GM18907 (cell line): ENCODE data around the gene WIZ.
A peak's percentile ranks its signal among the peaks of the same experiment; 100 is the strongest.

Experiments used
- ATAC-seq: cut with Tn5 transposase; IDR thresholded peaks from one replicate; pipeline ENCODE4 v1.9.1; 2021; ENCODE audit warnings: mild to moderate bottlenecking, moderate library complexity; ENCODE audit not compliant: unreplicated experiment

Gene WIZ

GRCh38 chr19:15466851-15467733, 17.3 kb upstream of the WIZ start:
- ATAC-seq: peak; percentile 55

- ATAC-seq: peak; percentile 49
Measured at GRCh38 chr19:15464394-15465385, 14.9 kb upstream of the WIZ start, which contains the start of gene RASAL3. RASAL3 (minus strand) TSS chr19:15464544; CDS start chr19:15464358, 186 bp downstream.

GRCh38 chr19:15463861-15464371, 14.2 kb upstream of the WIZ start:
- peak; percentile 51 for ATAC-seq

GRCh38 chr19:15461694-15462093, 11.9 kb upstream of the WIZ start:
- ATAC-seq: no peak

- no peak for ATAC-seq
Measured at GRCh38 chr19:15457701-15458484, 8.1 kb upstream of the WIZ start.

DNA sequence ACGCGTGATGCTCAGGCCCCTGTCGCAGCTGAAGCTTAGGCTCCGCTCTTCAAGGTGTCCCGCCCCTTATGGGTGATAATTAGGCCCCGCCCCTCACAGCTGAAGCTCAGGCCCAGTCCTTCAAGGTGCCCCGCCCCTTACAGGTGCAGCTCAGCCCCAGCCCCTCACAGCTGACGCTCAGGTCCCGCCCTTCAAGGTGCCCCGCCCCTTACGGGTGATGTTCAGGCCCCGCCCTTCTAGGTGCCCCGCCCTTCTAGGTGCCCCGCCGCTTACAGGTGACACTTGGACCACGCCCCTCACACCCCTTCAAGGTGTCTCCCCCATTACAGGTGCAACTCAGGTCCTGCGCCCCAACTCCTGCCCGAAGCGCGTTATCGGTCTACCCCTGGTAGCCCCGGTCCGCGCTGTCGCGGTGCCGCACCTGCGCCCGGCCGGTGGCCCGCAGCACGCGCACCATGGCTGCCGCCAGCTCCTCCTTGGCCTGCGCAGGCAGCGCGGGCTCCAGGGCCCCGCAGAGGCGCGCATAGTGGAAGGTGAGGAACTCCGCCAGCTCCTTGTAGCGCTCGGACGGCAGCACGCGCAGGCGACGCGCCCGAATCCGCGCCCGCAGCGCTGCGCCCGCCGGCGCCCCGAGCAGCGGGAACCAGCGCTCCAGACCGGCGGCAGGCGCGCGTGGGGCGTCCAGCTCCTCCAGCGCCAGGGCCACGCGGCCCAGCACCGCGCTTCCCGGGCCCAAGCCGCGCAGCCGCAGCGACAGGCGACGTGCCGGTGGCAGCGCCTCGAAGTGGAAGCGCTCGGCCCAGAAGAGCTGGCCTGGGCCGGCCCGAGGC, 7.3 kb upstream of the WIZ start:
- no peak for ATAC-seq

GRCh38 chr19:15456441-15456840, 6.7 kb upstream of the WIZ start:
- no peak for ATAC-seq

GRCh38 chr19:15455996-15456395, 6.2 kb upstream of the WIZ start:
- no peak for ATAC-seq

- no peak for ATAC-seq
Measured at GRCh38 chr19:15453906-15454860, 4.4 kb upstream of the WIZ start.

DNA sequence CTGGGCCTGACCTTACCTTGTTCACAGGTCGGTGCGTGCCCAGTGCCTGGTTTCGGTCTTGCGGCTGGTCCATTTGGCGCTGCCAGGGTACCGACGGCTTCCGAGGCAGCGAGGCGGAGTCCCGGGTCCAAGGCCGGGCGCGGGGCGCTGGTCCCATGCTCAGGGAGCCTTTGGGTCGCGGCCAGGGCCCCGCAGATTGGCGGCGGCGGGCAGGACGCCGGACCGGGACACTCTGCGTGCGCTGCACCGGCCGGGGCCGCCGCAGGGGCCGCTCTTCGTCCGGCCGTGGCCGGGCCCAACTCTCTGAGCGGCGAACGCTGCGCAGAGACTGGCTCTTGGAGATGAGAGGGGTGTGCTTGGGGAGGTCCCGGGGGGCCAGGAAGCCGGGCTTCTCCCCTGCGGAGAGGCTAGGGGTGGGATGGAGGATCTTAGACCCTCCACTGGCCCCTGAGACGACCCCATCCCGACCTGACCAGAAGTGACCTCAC, 3.4 kb upstream of the WIZ start:
- ATAC-seq: no peak

DNA sequence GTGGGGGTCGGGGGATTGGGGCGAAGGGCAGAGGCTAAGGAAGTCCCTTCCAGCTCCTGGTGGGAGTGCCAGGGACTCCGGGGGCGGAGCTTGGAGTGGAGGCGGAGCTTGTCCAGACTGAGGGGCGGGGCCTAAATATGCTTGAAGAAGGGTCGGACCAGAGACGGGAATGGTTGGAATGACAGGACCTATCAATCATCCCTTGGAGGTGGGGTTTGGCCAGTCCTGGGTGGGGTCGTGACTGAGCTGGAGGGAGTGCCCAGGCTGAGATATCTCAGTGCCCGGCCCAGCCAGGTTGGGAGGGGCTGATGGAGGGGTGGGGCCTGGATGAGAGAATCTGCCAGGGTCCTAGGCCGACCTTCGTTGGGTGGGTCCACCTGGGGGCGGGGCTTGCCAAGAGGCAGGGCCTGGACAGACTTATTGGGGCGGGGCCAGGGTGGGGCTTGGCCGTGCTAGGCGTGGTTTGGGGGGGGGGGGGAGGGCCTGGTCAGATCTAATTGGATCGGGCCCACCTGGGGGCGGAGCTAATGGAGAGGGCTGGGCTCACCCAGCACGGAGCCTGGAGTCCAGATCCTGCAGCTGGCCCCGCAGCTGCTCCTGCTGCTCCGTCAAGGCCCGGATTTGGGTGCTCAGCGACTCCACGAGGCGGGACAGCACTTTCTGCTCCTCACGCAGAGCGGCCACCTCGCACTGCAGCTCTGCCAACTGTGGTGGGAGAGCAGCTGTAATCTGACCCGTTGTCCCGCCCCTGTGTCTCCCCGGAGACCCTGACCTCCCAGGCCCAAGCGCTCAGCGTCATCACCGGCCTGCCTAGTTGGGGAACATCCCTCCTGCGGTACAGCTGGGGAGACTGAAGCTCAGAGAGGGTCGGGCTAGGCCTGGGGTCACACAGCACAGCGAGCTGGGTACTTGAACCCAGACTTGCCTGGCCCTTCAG, 2.6 kb upstream of the WIZ start:
- ATAC-seq: no peak

DNA sequence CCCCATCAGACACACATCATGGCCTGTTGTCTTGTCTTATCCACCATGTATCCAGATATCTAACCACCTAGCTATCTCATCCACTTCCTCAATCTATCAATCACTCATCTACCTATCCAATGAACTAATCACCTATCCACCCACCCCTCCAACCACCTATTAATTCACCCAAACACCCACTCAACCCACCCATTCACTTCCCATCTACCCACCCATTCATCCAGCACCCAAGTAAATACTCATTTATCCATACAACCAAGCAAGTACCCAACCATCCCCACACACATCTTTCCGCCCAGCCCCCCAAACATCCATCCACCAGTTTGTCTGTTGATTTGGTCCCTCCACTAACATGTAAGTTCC, 753 bp upstream of the WIZ start:
- ATAC-seq: no peak

DNA sequence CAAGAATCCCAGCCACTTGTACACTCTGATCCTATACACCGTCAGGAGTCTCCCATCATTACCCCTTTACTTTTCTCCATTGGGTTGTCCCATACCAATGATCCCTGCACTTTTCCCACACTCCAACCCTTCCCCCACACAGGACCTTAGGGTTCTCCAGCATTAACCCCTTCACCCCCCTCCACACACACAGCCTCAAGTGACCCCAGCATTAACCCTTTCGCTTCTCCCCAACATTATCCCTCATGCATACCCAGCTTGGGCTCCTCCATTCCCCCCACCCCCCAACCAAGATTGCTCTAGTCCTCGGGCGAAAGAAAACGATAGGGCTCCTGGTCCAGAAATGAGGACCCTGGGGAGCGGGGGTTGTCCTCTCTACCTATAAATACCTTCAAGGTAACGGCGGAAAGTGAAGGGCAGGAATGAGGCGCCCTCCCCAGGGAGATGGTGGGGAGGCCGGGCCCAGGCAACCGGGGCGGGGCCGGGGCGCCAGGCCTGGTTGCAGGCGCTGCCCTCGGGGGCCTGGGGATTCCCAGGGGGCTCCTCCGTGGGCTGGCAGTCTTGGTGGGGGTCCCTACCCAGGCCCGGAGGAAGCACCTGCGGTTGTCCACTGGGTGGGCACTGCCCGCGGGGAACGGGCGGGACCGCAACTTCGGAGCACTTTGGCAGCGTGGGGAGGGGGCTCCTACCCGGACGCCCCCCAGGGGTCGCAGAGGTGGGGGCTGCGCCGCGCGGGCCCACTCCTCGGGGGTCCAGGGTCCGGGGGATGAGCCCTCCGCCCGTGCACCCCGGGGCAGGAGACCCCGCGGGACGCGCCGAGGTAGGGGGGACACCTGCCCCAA, 757 bp downstream of the WIZ start:
- no peak for ATAC-seq

DNA sequence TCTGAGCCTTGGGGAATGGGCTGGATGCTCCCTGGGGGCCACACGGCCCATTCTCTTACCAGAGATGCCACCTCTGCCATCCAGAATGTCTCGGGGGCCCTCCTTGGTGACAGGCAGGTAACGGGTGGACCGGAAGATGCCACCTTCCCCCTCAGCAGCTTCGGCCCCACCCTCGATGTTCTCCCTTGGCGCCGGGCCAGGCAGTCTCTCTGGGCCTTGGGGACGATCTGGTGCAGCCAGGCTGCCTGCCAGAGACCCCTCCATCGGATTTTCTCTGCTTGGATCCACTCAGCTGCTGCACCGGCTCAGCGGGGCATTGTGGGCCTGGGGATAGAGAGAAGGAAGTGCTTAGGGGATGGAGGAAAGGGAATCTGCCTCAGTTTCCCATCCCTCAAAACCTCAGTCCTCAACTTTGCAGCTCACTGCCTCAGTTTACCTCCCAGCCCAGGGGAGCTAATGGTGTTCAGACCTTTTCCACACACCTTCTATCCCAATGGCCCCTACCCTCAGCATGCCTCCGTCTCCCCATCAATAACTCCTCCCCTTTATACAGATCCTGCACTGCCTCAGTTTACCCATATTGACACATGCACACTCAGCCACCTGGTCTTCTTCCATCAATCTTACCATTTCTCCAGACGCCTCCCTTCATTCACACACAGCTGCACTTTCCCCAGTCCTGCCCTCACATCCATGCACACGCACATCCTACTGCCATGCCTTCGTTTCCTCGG, 1.5 kb downstream of the WIZ start:
- no peak for ATAC-seq

DNA sequence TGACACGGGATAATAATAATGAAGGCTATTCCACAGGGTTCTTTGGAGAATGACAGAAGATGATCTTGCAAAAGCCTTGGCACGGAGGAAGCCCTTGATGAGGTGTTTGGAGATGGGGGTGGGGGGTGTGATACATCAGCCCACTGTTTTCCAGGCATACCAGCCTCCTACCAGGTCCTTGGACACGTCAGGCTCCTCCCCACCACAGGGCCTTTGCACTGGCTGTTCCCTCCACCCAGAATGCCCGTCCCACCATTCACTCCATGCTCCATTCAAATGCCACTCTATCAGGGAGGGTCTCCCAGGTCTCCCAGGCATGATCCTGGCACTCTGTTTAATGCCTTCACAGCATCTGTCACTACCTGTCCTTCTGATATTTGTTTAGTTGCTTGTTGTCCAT, 2.7 kb downstream of the WIZ start:
- ATAC-seq: no peak
